ENCODE results near the gene MLYCD.

MLYCD gene

GRCh38 chr16:83898463-83899271 is at the start of gene MLYCD:
Gene MLYCD (plus strand): TSS chr16:83899115. CDS start chr16:83899145, 30 bp downstream.
- no peak for DNase-seq

DNA sequence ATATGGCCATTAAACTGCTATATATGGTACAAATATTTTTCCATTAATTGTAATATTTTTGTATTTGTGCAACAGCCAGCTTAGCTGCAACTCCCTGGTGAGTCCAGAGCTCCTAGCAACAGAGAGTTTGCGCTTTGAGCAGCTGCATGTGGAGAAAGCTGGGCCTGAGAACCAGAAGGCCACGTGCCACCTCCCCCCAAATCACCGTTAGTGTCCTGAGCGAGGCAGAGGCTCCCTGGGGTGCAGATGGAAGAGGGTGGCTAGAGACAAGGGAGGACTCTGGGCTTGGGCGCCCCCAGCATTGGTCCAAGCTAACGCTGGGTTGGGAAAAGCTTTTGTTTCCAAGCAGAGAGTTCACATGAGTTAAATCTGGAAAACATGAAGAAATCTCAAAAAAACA is 49.5 kb upstream of the MLYCD start:
- no peak for DNase-seq

DNA sequence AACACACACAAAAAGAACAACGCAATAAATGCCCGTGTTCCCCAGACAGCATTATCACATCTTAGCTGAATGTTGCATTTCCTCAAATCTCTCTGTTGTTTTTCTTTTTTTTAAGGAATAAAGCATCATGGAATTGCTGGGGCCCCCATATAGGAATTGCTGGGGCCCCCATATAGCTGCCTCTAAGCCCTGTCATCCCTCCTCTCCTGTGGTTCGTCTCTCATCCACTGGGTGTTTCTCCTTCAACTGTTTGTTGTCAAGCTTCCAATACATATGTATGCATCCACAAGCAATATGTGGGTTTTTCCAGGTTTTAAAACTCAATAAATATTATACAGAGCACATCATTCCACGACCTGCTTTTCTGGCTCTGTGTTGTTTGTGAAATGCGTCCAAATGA is 48.0 kb upstream of the MLYCD start:
- DNase-seq, result no peak

- no peak for DNase-seq
These were observed 47.4 kb upstream of the MLYCD start for GRCh38 chr16:83851473-83851872.

GRCh38 chr16:83852774-83853173 is 46.1 kb upstream of the MLYCD start:
- DNase-seq, result no peak

DNA sequence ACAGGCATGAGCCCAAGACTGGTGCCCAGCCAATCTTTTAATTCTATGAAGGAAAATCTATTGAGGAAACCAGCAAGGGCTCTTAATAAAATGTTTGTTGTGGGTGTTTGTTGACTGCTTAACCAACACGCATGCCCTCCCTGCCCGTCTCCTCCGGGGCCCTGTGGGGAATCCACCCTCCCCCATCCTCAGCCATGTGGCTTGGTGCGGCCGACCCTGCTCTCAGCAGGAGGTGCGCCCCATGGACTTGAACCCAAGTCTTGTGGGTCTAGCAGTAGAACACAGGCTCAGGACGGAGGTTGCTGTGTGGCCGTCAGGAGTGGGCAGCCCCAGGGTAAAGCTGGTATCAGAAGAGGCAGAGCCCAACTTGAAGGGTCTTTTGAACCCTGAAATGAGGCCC is 45.1 kb upstream of the MLYCD start:
- DNase-seq, result no peak

- no peak for DNase-seq
These were observed 44.5 kb upstream of the MLYCD start for GRCh38 chr16:83854420-83854819.

- no peak for DNase-seq
These were observed 42.1 kb upstream of the MLYCD start for GRCh38 chr16:83856792-83857191.

DNA sequence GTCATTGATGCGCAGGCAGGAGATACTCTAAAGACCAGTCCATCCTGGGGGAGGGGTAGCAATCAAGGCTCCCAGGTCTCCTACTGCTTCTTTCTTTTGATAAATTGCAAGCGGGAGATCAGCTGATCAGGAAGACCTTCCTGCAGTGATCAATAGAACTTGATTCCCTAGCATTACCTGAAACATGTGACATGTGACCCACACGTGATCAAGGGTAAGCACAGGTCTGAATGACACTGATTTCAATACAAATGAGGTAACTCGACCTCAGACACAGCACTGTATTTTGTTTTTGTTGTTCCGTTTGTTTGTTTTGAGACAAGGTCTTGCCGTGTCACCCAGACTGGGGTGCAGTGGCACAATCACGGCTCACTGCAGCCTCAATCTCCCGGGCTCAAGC is 39.6 kb upstream of the MLYCD start:
- no peak for DNase-seq

DNA sequence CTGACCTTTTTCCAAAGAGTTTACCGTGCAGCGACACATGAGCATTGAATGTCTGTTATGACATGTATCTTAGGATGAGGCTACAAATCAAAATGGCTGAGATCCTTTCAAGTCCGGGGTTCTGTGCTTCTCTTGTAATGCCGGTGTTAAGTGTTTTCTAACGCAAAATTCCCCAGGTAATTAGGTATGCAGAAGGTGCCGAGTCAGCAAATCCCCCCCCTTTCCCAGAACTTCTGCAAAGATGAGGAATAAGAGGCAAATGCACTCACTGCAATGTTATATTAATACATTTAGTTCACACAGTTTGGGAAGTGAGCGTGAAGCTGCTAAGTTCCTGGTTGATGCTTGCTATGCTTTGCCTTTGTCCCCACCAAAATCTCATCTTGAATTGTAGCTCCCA is 36.3 kb upstream of the MLYCD start:
- DNase-seq, result no peak

DNA sequence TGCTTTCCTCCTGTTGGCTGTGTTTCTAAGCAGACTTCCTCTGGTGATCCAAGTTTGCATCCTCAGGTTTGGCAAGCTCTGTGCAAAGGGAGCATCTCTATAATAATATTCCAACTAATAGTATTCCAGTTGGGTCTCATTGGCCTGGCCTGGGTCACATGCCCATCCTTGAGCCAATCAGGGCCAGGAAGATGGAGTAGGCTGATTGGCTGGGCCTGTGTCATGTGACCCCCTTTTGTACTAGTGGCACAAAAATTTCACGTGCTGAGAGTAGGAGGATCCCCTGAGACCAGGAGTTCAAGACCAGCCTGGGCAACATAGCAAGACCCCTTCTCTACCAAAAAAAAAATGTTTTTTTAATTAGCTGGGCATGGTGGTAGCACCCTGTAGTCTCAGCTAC is 35.2 kb upstream of the MLYCD start:
- no peak for DNase-seq

DNA sequence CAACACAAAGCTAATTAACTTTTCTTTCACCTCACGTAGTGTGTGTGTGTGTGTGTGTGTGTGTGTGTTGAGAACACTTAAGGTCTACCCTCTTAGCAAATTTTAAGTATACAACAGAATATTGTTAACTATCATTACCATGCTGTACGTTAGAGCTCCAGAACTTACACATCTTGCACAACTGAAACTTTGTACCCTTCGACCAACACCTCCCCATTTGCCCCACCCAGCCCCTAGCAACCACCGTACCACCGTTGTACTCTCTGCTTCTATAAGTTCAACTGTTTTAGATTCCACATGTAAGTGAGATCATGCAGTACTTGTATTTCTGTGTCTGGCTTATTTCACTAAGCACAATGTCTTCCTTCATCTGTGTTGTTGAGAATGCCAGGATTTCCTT is 28.1 kb upstream of the MLYCD start:
- no peak for DNase-seq

DNA sequence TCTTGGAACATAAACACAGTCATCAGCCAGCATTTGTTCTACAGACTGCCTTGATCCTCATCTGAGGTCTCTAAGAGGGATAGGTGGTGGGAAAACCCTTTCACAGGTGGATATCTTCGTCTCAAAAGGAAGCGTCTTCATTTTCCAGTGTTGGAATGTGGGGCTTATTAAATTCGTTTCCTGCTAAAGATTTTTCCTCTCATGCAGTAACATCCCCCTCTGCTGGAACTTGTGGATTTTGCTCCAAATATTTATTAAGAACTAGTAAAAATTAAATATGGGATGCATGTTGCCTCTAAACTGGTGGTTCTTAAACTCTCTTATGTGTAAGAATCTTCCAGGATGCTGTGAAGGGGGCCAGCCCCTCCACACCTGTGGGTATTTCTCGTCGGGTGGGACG is 20.1 kb upstream of the MLYCD start:
- no peak for DNase-seq

DNA sequence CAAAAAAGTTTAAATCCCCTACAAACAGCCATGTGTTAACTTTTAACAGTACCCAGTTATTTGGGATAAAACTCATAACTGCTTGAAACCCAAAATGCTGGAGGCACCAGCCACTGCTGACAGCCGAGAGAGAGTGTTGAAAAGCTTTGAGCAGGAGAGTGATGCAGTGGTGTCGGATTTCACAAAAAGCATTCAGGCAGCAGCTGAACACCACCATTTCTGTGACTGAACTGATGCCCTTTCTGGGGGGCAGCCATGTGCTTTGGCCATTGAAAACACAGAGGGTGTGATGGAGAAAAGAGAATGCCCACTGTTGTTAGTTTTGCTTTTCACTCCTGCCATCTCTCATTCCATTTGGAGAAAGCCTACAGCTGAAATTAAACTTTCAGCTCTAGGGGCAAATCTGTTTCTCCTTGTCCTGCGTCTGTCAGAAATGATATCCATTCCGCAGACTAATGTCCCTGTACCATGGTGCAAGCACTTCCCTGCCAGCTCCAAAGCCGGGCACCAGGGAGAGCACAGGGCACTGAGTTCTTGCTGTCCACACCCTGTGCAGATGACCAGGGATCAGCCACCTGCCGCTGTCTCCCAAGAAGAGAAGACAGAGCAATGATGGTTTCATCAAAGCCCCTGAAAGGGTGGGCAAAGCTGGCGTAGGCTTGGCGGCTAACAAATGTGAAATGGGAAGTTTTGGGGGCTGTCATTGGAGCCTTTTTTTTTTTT is 16.6 kb upstream of the MLYCD start:
- no peak for DNase-seq

DNA sequence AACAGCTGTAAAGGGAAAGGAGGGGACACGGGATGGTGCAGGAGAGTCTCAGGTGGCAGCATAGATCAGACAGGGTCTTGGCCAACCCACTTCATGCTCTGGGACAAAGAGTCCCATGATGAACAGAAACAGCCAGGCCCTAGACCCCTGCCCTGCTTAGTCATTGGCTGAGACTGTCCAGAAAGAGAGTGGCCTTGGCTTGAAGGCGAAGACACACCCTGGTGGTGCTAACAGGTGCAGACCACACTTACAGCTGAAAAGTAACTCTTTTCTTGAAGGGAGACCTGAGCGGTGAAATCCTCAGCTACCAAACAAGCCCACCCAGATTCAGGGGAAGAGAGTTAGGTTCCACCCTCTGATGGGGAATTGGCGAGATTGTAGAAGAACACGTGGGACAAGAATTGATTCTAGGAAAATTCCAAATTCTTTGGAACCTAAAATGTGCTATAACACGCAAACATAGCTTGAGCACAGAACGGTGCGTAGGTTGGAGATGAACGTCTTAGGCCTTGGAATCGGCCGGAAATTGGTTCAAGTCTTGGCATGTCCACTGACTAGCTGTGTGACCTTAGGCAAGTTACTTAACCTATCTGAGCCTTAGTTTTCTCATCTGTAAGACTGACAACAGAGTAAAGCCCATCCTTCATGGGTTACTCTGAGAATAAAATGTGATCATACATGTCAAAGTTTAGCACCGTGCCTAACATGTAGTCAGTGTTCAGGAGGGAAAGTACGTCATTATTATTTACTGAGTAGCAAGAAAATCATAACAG is 12.5 kb upstream of the MLYCD start:
- no peak for DNase-seq

DNA sequence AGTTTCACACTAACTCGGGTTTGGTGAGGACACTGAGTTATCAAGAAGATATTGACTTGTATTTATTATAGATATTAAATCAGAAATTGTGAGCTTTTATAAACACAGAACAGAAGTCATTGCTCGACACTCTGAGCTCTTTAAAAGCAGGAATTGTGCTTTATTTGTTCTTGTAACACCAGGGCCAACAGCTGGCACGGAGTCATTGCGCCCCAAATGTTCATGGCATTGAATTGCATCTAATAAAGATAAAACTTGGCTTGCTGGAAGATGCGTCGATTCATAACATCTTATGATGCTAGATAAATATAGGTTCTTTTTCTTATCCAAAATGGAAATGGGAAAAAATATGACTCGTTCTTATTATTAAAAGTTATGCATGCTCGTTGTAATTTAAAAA is 11.8 kb upstream of the MLYCD start:
- no peak for DNase-seq

DNA sequence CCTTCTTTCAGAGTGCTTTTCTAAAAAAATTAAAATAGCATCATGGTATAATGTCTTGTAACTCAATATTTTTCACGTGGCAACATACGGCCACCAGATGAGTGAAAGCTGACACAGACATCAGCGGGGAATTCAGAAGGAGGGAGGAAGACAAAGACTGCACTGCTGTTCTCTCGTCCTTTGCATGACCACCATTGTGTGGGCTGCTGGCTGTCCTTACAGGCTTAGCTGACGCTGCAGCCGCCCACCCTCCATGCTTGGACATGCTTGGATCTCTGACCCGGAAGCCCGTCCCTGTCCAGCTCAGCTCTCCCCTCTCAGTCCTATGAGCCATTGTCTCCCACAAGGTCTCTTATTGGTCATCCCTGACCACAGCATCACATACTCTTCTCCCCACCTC is 11.4 kb upstream of the MLYCD start:
- DNase-seq, result no peak

DNA sequence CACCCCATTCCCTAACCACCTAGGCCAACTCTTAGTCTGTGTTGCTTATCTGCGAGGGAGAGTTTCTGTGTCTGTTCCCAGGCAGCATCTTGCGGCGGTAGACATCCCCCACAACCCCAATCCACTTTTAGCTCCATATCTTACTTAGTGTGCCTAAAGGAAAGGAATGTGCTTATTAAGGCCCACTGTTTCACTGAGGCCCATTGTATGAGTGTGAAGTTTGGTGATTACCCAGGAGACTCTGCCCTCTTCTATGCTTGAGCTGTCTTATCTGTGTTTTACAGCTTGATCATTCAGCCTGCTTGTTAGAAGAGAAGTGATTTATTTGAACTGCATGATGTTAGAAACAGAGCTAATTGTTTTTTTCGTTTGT is 10.3 kb upstream of the MLYCD start:
- DNase-seq, result no peak

GRCh38 chr16:83890359-83890758 is 8.6 kb upstream of the MLYCD start:
- no peak for DNase-seq

DNA sequence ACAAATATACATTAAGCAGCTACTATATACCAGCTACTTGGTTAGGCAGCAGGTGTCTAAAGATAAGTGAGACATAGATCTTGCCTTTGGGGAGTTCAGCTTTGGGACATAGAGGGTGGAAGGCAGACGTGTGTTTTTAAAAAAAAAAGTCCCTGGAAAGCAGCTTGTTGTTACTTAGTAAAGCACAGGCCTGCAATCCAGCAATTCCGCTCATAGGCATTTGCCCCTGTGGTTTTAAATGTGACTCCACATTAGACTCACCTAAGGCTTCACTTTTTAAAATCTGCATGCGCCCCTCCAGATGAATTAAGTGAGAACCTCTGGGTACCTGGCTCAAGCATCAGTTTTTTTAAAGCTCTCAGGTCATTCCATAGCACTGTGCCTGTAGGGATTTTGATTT is 7.2 kb upstream of the MLYCD start:
- no peak for DNase-seq

DNA sequence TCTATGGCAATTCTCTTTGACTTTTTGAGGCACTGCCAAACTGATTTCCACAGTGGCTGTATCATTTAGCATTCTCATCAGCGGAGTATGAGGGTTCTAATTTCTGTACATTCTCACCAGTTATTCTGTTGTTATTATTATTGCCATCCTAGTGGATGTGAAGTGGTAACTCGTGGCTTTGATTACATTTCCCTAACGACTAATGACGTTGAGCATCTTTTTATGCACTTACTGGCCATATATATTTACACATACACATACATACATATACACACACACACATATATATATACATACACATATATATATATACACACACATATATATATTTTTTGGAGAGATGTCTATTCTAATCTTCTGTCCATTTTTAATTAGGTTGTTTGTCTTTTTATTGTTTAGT is 3.7 kb upstream of the MLYCD start:
- no peak for DNase-seq

GRCh38 chr16:83895942-83896341 is 3.0 kb upstream of the MLYCD start:
- no peak for DNase-seq

GRCh38 chr16:83899272-83899897 is 470 bp downstream of the MLYCD start:
- no peak for DNase-seq
